Lower leg skin (tissue), 4 donors: ENCODE measurements around the gene HES6. TPM values are rescaled to one million over a fixed set of nuclear protein-coding genes. Genes with fewer than 3 reads are reported as not detected.
"Not testable (repeated sequence)": the region's sequence is repeated elsewhere in the genome, so short reads cannot be mapped to it uniquely, and the experiment has no call there.

Experiments
- DNase-seq, 2 donors: peaks; one replicate each; pipeline ENCODE4 v3.0.0-alpha.2; 2019; ENCODE audit warnings: low spot score in 2 of 2
- H3K4me3 ChIP-seq: fragments of 200-600 bp; sonication (generic); 2 replicates; pipeline ENCODE4 v1.5.1; 2017; ENCODE audit warnings: mild to moderate bottlenecking, low read depth; ENCODE audit not compliant: poor library complexity, severe bottlenecking
- POLR2A ChIP-seq, 2 donors: fragments of 450-650 bp; IDR thresholded peaks; one replicate each; pipeline ENCODE4 v1.6.1; 2016 to 2017; ENCODE audit warnings: antibody characterized with exemption in 2 of 2, mild to moderate bottlenecking in 1 of 2, moderate library complexity in 1 of 2
- WGBS, 2 donors: methylation state at CpG; one replicate each; pipeline ENCODE4 v1.1.5; 2018; 5-methylcytosine and 5-hydroxymethylcytosine counted together
- intact Hi-C: fragments of 100-400 bp; cut with DNase I; formaldehyde crosslinking; loops from one replicate; pipeline ENCODE4 v1.15.0; 2023; ENCODE audit warnings: low total_unique reads
- total RNA-seq, 4 donors: library from RNA; depleted of rRNA; stranded (reverse); fragments of >200 nt; gene quantifications; one replicate each; pipeline ENCODE4 v1.1.0, GENCODE V29; 2016
- TF ChIP-seq, protein P1 (sequence below), 3 donors: fragments of 450-650 bp; IDR thresholded peaks; one replicate each; pipeline ENCODE4 v1.5.1; 2016; ENCODE audit warnings: antibody characterized with exemption in 3 of 3, mild to moderate bottlenecking in 3 of 3, moderate library complexity in 2 of 3

Gene HES6
- total RNA-seq, 4 donors from 2014 or later: 1.3 to 5.8 (median 3.1) TPM

DNA sequence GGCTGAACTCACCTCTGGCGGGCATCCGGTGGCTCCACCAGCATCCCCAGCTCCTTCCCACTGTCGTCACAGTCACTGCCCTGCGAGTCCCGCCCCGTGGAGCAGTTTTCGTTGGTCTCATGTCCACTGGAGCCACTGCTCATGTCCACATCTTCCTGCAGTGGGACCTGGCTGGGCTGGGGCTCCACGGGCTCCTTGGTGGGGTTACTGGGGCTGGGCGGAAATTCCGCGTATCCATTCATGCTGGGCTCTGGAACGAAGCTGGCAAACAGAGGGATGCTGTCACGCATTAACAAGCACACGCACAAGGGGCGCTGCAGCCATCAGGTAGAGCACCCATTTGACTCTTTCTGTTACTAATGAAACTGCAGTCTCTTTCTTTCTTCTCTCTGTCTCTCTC lies 37.9 kb upstream of the HES6 start:
- 83 to 84% methylated on average over 14 to 15 of the region's 15 CpGs for WGBS, 2 donors
- TF ChIP-seq POLR2A (IDR thresholded peaks at IDR 0.05): no peak
- TF ChIP-seq, protein P1, sequence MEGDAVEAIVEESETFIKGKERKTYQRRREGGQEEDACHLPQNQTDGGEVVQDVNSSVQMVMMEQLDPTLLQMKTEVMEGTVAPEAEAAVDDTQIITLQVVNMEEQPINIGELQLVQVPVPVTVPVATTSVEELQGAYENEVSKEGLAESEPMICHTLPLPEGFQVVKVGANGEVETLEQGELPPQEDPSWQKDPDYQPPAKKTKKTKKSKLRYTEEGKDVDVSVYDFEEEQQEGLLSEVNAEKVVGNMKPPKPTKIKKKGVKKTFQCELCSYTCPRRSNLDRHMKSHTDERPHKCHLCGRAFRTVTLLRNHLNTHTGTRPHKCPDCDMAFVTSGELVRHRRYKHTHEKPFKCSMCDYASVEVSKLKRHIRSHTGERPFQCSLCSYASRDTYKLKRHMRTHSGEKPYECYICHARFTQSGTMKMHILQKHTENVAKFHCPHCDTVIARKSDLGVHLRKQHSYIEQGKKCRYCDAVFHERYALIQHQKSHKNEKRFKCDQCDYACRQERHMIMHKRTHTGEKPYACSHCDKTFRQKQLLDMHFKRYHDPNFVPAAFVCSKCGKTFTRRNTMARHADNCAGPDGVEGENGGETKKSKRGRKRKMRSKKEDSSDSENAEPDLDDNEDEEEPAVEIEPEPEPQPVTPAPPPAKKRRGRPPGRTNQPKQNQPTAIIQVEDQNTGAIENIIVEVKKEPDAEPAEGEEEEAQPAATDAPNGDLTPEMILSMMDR (IDR thresholded peaks at IDR 0.05): no peak
- DNase-seq: no peak
- no peak overlapping the region for H3K4me3 ChIP-seq
- intact Hi-C loops: no loop called here

- 87 to 96% methylated on average over 20 of the region's 20 CpGs for WGBS, 2 donors
- intact Hi-C loops: no loop called here
- no peak for DNase-seq
- TF ChIP-seq, protein P1 (IDR thresholded peaks at IDR 0.05): no peak
- no peak for TF ChIP-seq POLR2A (IDR thresholded peaks at IDR 0.05)
- H3K4me3 ChIP-seq: no peak overlapping the region
These were observed 34.5 kb upstream of the HES6 start for GRCh38 chr2:238274152-238274865.

GRCh38 chr2:238273433-238273832 lies 33.6 kb upstream of the HES6 start:
- DNase-seq, intact Hi-C loops, H3K4me3 ChIP-seq: not testable (repeated sequence)
- WGBS, 2 donors: 80 to 91% methylated on average over 10 of the region's 10 CpGs

DNA sequence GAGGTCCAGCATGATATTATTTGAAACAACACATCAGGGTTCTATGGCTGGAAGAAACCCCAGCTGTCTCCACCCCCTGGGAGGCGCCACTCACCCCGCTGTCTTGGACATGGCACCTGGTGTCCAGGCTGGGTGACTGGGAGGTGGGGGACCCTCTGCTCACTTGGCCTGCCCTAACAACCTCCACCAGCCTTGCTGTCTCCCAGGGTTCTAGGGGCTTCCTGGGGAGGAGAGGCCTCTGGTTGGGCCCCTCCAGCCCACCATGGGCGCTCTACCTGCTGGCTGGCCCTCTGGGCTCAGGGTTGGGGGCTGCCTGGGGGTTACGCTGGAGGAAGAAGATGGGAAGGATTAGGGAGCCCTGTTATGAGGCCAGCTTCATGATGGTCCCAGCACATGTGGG lies 32.3 kb upstream of the HES6 start:
- intact Hi-C loops: no loop called here
- H3K4me3 ChIP-seq: no peak overlapping the region
- TF ChIP-seq, protein P1 (IDR thresholded peaks at IDR 0.05): no peak
- no peak for TF ChIP-seq POLR2A (IDR thresholded peaks at IDR 0.05)
- 99 to 100% methylated on average over 4 of the region's 4 CpGs for WGBS, 2 donors
- DNase-seq: no peak

DNA sequence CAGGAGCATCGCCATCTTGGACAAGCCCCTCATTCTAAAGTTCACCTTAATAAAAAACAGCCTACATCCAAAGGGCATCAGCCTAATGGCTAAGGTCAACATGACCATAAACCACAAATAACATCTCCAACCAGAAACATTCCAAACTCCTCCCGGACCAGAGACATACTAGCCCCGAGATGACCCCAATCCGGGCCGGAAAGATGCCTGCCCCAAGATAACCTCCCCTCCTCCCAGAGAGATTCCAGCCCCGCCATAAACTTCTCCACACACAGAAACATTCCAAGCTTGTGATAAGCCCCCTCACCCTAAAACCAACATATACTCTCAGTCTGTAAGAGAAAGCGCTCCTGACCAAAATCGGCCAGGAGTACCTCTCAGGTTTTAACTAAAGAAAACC lies 31.8 kb upstream of the HES6 start:
- H3K4me3 ChIP-seq, DNase-seq, intact Hi-C loops: not testable (repeated sequence)
- 79 to 83% methylated on average over 8 of the region's 8 CpGs for WGBS, 2 donors

GRCh38 chr2:238271061-238271554 lies 31.3 kb upstream of the HES6 start:
- intact Hi-C loops: no loop called here
- no peak for DNase-seq
- TF ChIP-seq POLR2A (IDR thresholded peaks at IDR 0.05): no peak
- TF ChIP-seq, protein P1 (IDR thresholded peaks at IDR 0.05): no peak
- whole genome bisulfite sequencing, 2 donors: 62 to 63% methylated on average over 13 of the region's 13 CpGs
- H3K4me3 ChIP-seq: no peak overlapping the region

- intact Hi-C loops: no loop called here
- TF ChIP-seq, protein P1 (IDR thresholded peaks at IDR 0.05): no peak
- TF ChIP-seq POLR2A (IDR thresholded peaks at IDR 0.05): no peak
- H3K4me3 ChIP-seq: no peak overlapping the region
- WGBS, 2 donors: 84 to 88% methylated on average over 9 of the region's 9 CpGs
- no peak for DNase-seq
These were observed 30.8 kb upstream of the HES6 start for GRCh38 chr2:238270606-238271005.
